22Rv1 (cell line): ENCODE data around the gene MSI2.

Experiments used
- CTCF ChIP-seq: fragments of 450-650 bp; IDR thresholded peaks from 2 replicates; pipeline ENCODE4 v1.5.1; 2017; ENCODE audit warnings: mild to moderate bottlenecking
- ZFX ChIP-seq: fragments of 450-650 bp; IDR thresholded peaks from 2 replicates; pipeline ENCODE4 v1.6.1; 2017; ENCODE audit warnings: antibody characterized with exemption, borderline replicate concordance

GRCh38 chr17:57653279-57653678, 397.0 kb downstream of the MSI2 start:
- TF ChIP-seq CTCF (no peak), ZFX (no peak)
